Osteoblast (primary cell): ENCODE data around the gene SPTLC2. TPM values are rescaled to one million over a fixed set of nuclear protein-coding genes. Genes with fewer than 3 reads are reported as not detected.
"Not testable (repeated sequence)": the region's sequence is repeated elsewhere in the genome, so short reads cannot be mapped to it uniquely, and the experiment has no call there.

Experiments
- DNase-seq: peaks from one replicate; pipeline ENCODE4 v3.0.0; 2011; ENCODE audit warnings: low spot score, mixed read lengths; ENCODE audit not compliant: insufficient read length; ENCODE audit errors: missing footprints
- H2AFZ ChIP-seq: 2 replicates; pipeline ENCODE4 v1.6.0; 2011; ENCODE audit warnings: mild to moderate bottlenecking, low read length
- H3K27ac ChIP-seq: 2 replicates; pipeline ENCODE4 v1.5.1; 2011; ENCODE audit warnings: mild to moderate bottlenecking, low read depth, low read length, moderate library complexity
- H3K27me3 ChIP-seq: 2 replicates; pipeline ENCODE4 v1.6.0; 2012; ENCODE audit warnings: mild to moderate bottlenecking, control low read depth, inconsistent platforms, low read length, moderate library complexity; ENCODE audit not compliant: insufficient read depth
- H3K36me3 ChIP-seq: 2 replicates; pipeline ENCODE4 v1.5.1; 2011; ENCODE audit warnings: mild to moderate bottlenecking, low read length, control low read depth, moderate library complexity; ENCODE audit not compliant: insufficient read depth
- H3K4me1 ChIP-seq: 2 replicates; pipeline ENCODE4 v1.5.1; 2011; ENCODE audit warnings: mild to moderate bottlenecking, low read length, control low read depth, moderate library complexity; ENCODE audit not compliant: insufficient read depth
- H3K4me2 ChIP-seq: 2 replicates; pipeline ENCODE4 v1.6.0; 2011; ENCODE audit warnings: mild to moderate bottlenecking, low read length; ENCODE audit not compliant: insufficient read depth
- H3K4me3 ChIP-seq: fragments of 200-600 bp; sonication (generic); 3 replicates; pipeline ENCODE4 v1.5.1; 2012; ENCODE audit warnings: mild to moderate bottlenecking, low read length, inconsistent platforms; ENCODE audit not compliant: insufficient read depth
- H3K79me2 ChIP-seq: 2 replicates; pipeline ENCODE4 v1.6.0; 2012; ENCODE audit warnings: mild to moderate bottlenecking, low read length, control low read depth, inconsistent platforms; ENCODE audit not compliant: insufficient read depth
- H3K9me3 ChIP-seq: 2 replicates; pipeline ENCODE4 v1.5.1; 2011; ENCODE audit warnings: low read depth, low read length, control low read depth
- H4K20me1 ChIP-seq: 2 replicates; pipeline ENCODE4 v1.6.0; 2012; ENCODE audit warnings: mild to moderate bottlenecking, low read length, control low read depth; ENCODE audit not compliant: insufficient read depth
- CTCF ChIP-seq: IDR thresholded peaks from 2 replicates; pipeline ENCODE4 v1.5.1; 2011; ENCODE audit warnings: mild to moderate bottlenecking, low read depth, low read length, moderate library complexity; ENCODE audit errors: extremely low read depth
- total RNA-seq: library from RNA; depleted of rRNA; stranded (reverse); fragments of >200 nt; gene quantifications from 2 replicates; pipeline ENCODE4 v1.2.3, GENCODE V29; 2012

SPTLC2 gene
- total RNA-seq, 1 donor: 59.0 TPM

GRCh38 chr14:77543637-77544334 lies 72.7 kb downstream of the SPTLC2 start:
- TF ChIP-seq CTCF: no peak
- H3K4me3 ChIP-seq: no peak overlapping the region
- peaks cover 40% of the 10 kb centered on the region for H3K36me3 ChIP-seq
- no peaks in the 10 kb centered on the region for H3K9me3 ChIP-seq
- no peak overlapping the region for H2AFZ ChIP-seq
- H3K4me1 ChIP-seq: peaks cover 8% of the 10 kb centered on the region
- peak; percentile 58 for DNase-seq
- no peak overlapping the region for H3K4me2 ChIP-seq
- peak overlapping the region; percentile 39 for H3K27ac ChIP-seq
- H4K20me1 ChIP-seq: peaks cover 4% of the 10 kb centered on the region
- H3K27me3 ChIP-seq: no peaks in the 10 kb centered on the region
- H3K79me2 ChIP-seq: peaks cover 29% of the 10 kb centered on the region

- Histone ChIP-seq H3K27ac (peak overlapping the region; percentile 26), H4K20me1 (no peaks in the 10 kb centered on the region), H3K36me3 (peaks cover 36% of the 10 kb centered on the region), H3K4me1 (peaks cover 8% of the 10 kb centered on the region), H2AFZ (no peak overlapping the region), H3K4me2 (no peak overlapping the region), H3K9me3 (no peaks in the 10 kb centered on the region), H3K79me2 (peaks cover 29% of the 10 kb centered on the region), H3K27me3 (no peaks in the 10 kb centered on the region), H3K4me3 (no peak overlapping the region)
- no peak for TF ChIP-seq CTCF
- DNase-seq: no peak
Measured at GRCh38 chr14:77543240-77543551, 73.2 kb downstream of the SPTLC2 start.

- Histone ChIP-seq H3K27me3 (no peaks in the 10 kb centered on the region), H2AFZ (no peak overlapping the region), H3K79me2 (peaks cover 32% of the 10 kb centered on the region), H3K9me3 (no peaks in the 10 kb centered on the region), H3K4me1 (peaks cover 8% of the 10 kb centered on the region), H3K27ac (peak overlapping the region; percentile 15), H3K36me3 (peaks cover 35% of the 10 kb centered on the region), H3K4me2 (no peak overlapping the region), H3K4me3 (no peak overlapping the region), H4K20me1 (no peaks in the 10 kb centered on the region)
- DNase-seq: no peak
- no peak for TF ChIP-seq CTCF
Measured at GRCh38 chr14:77542421-77543239, 73.8 kb downstream of the SPTLC2 start.

- Histone ChIP-seq H3K4me3 (no peak overlapping the region), H3K27ac (peak overlapping the region; percentile 15), H3K9me3 (no peaks in the 10 kb centered on the region), H4K20me1 (no peaks in the 10 kb centered on the region), H3K79me2 (peaks cover 29% of the 10 kb centered on the region), H2AFZ (no peak overlapping the region), H3K27me3 (no peaks in the 10 kb centered on the region), H3K4me2 (no peak overlapping the region), H3K4me1 (peaks cover 8% of the 10 kb centered on the region), H3K36me3 (peaks cover 28% of the 10 kb centered on the region)
- DNase-seq: no peak
- TF ChIP-seq CTCF: no peak
Measured at GRCh38 chr14:77541905-77542304, 74.5 kb downstream of the SPTLC2 start.

GRCh38 chr14:77536951-77537350 lies 79.5 kb downstream of the SPTLC2 start:
- not testable (repeated sequence) for DNase-seq

More at GRCh38 chr14:77536951-77537350, 79.5 kb downstream of the SPTLC2 start:
- H3K27ac ChIP-seq, H3K4me2 ChIP-seq, H3K36me3 ChIP-seq, H4K20me1 ChIP-seq, H3K9me3 ChIP-seq, H2AFZ ChIP-seq, H3K27me3 ChIP-seq, H3K4me3 ChIP-seq, H3K4me1 ChIP-seq: not testable (repeated sequence)
- H3K79me2 ChIP-seq: peaks cover 26% of the 10 kb centered on the region
